HepG2 (cell line): ENCODE data around the gene DDRGK1. TPM values are rescaled to one million over a fixed set of nuclear protein-coding genes. Genes with fewer than 3 reads are reported as not detected.

Experiments used
- ATAC-seq: fragments of 200-7000 bp; cut with Tn5 transposase; 3 replicates; pipeline ENCODE4 v1.9.1; 2020; ENCODE audit warnings: mild to moderate bottlenecking, moderate library complexity
- BruUV-seq: library from RNA; stranded (reverse); fragments of 400-500 nt; replicated peaks from 2 replicates; lab custom pipeline; 2021; lab: Mats Ljungman, UMichigan
- CTCF ChIA-PET: fragments of 300-600 bp; formaldehyde crosslinking; extraction: SDS; loops from one replicate; lab custom pipeline; 2021; ENCODE audit warnings: low total read pairs, inconsistent platforms, low intra/inter-chr PET ratio; lab: Yijun Ruan, JAX
- POLR2A ChIA-PET: fragments of 350-600 bp; sonication (Branson Sonifier 250); formaldehyde crosslinking; loops from one replicate; lab custom pipeline; 2020; ENCODE audit warnings: antibody characterized with exemption, inconsistent platforms; lab: Yijun Ruan, JAX
- DNase-seq: peaks from one replicate; pipeline ENCODE4 v3.0.0-alpha.2; 2015; ENCODE audit warnings: low spot score
- FAIRE-seq: peaks from 3 replicates; lab custom pipeline; 2011; peaks lifted over from hg19 to GRCh38; lab: Jason Lieb, UNC
- H2AFZ ChIP-seq: one replicate; pipeline ENCODE4 v1.6.1; 2011; ENCODE audit warnings: low read length, inconsistent platforms
- H3K27ac ChIP-seq: fragments of 300-600 bp; 3 replicates; pipeline ENCODE4 v1.8.0; 2011; ENCODE audit warnings: mixed run types, mild to moderate bottlenecking, mixed read lengths, low read length, inconsistent platforms; ENCODE audit not compliant: insufficient read depth; ENCODE audit errors: extremely low read length
- H3K27me3 ChIP-seq, 2 experiments: fragments of 200-600 bp in 1 of 2; 2 replicates in 1 of 2; 3 replicates in 1 of 2; pipeline versions ENCODE4 v1.6.0 to v1.8.0; 2011; ENCODE audit warnings: low read length in 2 of 2, mild to moderate bottlenecking in 2 of 2, moderate library complexity in 2 of 2, inconsistent platforms in 1 of 2; ENCODE audit not compliant: insufficient read depth in 2 of 2, control insufficient read depth in 1 of 2
- H3K36me3 ChIP-seq, 2 experiments: fragments of 200-600 bp in 1 of 2; replicated peaks in 1 of 2; 2 replicates in 1 of 2; 3 replicates in 1 of 2; pipeline versions ENCODE4 v1.5.1 to v1.8.0; 2011; ENCODE audit warnings: low read length in 2 of 2, inconsistent platforms in 1 of 2; ENCODE audit not compliant: insufficient read depth in 2 of 2, control insufficient read depth in 1 of 2
- H3K4me1 ChIP-seq: 2 replicates; pipeline ENCODE4 v1.5.1; 2012; ENCODE audit warnings: low read length, inconsistent platforms; ENCODE audit not compliant: insufficient read depth
- H3K4me2 ChIP-seq: 2 replicates; pipeline ENCODE4 v1.6.0; 2011; ENCODE audit warnings: low read depth, low read length, inconsistent platforms
- H3K4me3 ChIP-seq, 3 experiments: fragments of 200-600 bp in 1 of 3; sonication (generic), shearing (Covaris generic) in 1 of 3; replicated peaks in 1 of 3; 2 replicates each; pipeline ENCODE4 v1.5.1; 2011 to 2016; ENCODE audit warnings: low read length in 3 of 3, inconsistent platforms in 2 of 3, low read depth in 2 of 3, mild to moderate bottlenecking in 2 of 3, control low read depth in 1 of 3, mixed read lengths in 1 of 3; ENCODE audit not compliant: insufficient read depth in 1 of 3
- H3K79me2 ChIP-seq: one replicate; pipeline ENCODE4 v1.6.1; 2011; ENCODE audit warnings: low read length, inconsistent platforms; ENCODE audit not compliant: insufficient read depth
- H3K9ac ChIP-seq: 2 replicates; pipeline ENCODE4 v1.6.0; 2011; ENCODE audit warnings: mild to moderate bottlenecking, low read depth, low read length, inconsistent platforms; ENCODE audit not compliant: insufficient read depth
- H3K9me3 ChIP-seq: 2 replicates; pipeline ENCODE4 v1.5.1; 2012; ENCODE audit warnings: mild to moderate bottlenecking, low read length
- H4K20me1 ChIP-seq: 2 replicates; pipeline ENCODE4 v1.6.0; 2011; ENCODE audit warnings: inconsistent platforms, mild to moderate bottlenecking, low read length, moderate library complexity; ENCODE audit not compliant: insufficient read depth
- AFF4 ChIP-seq: sonication (generic); formaldehyde crosslinking; IDR thresholded peaks from 2 replicates; pipeline ENCODE4 v1.4.0; 2020; ENCODE audit warnings: missing genetic modification reagents
- ARID3A ChIP-seq: IDR thresholded peaks from 2 replicates; pipeline ENCODE4 v1.6.1; 2012; ENCODE audit warnings: low read depth, low read length, improper control_type of control experiment
- ATRX ChIP-seq: sonication (generic); formaldehyde crosslinking; IDR thresholded peaks from 2 replicates; pipeline ENCODE4 v1.4.0; 2020; ENCODE audit warnings: missing genetic modification reagents, borderline replicate concordance
- CAMTA2 ChIP-seq: sonication (generic); formaldehyde crosslinking; IDR thresholded peaks from 2 replicates; pipeline ENCODE4 v1.4.0; 2020; ENCODE audit warnings: mild to moderate bottlenecking, missing genetic modification reagents, borderline replicate concordance
- GATAD2A ChIP-seq: IDR thresholded peaks from 2 replicates; pipeline ENCODE4 v1.6.1; 2016
- HNRNPL ChIP-seq: fragments of 200-400 bp; formaldehyde crosslinking; IDR thresholded peaks from 2 replicates; pipeline ENCODE4 v1.6.1; 2017; ENCODE audit warnings: mild to moderate bottlenecking, low read depth, low read length
- HOXA7 ChIP-seq: sonication (generic); formaldehyde crosslinking; IDR thresholded peaks from 2 replicates; pipeline ENCODE4 v1.8.1; 2022; ENCODE audit warnings: mild to moderate bottlenecking, missing genetic modification reagents, moderate library complexity
- POLR2AphosphoS5 ChIP-seq: IDR thresholded peaks from 2 replicates; pipeline ENCODE4 v1.6.1; 2012; ENCODE audit warnings: low read depth, low read length
- SAFB2 ChIP-seq: sonication (generic); formaldehyde crosslinking; IDR thresholded peaks from 2 replicates; pipeline ENCODE4 v1.5.1; 2020; ENCODE audit warnings: missing genetic modification reagents, low read depth, mild to moderate bottlenecking, borderline replicate concordance
- SPEN ChIP-seq: sonication (generic); formaldehyde crosslinking; IDR thresholded peaks from 2 replicates; pipeline ENCODE4 v1.5.1; 2020; ENCODE audit warnings: low read depth, mild to moderate bottlenecking, missing genetic modification reagents
- SRY ChIP-seq: sonication (generic); formaldehyde crosslinking; IDR thresholded peaks from 2 replicates; pipeline ENCODE4 v1.8.0; 2022; ENCODE audit warnings: mild to moderate bottlenecking, missing genetic modification reagents
- ZC3H13 ChIP-seq: sonication (generic); formaldehyde crosslinking; IDR thresholded peaks from 2 replicates; pipeline ENCODE4 v1.8.1; 2023; ENCODE audit warnings: mild to moderate bottlenecking, missing genetic modification reagents, moderate library complexity
- ZKSCAN5 ChIP-seq: sonication (generic); formaldehyde crosslinking; IDR thresholded peaks from 2 replicates; pipeline ENCODE4 v1.5.1; 2020; ENCODE audit warnings: mild to moderate bottlenecking, missing genetic modification reagents
- ZNF263 ChIP-seq: sonication (generic); formaldehyde crosslinking; IDR thresholded peaks from 2 replicates; pipeline ENCODE4 v1.4.0; 2020; ENCODE audit warnings: missing genetic modification reagents
- ZNF501 ChIP-seq: sonication (generic); formaldehyde crosslinking; IDR thresholded peaks from 2 replicates; pipeline ENCODE4 v1.5.1; 2020; ENCODE audit warnings: mild to moderate bottlenecking, moderate library complexity, missing genetic modification reagents
- ZNF720 ChIP-seq: sonication (generic); formaldehyde crosslinking; IDR thresholded peaks from 2 replicates; pipeline ENCODE4 v1.4.0; 2020; ENCODE audit warnings: missing genetic modification reagents
- ZNF770 ChIP-seq: sonication (generic); formaldehyde crosslinking; IDR thresholded peaks from 2 replicates; pipeline ENCODE4 v1.5.0; 2020; ENCODE audit warnings: mild to moderate bottlenecking, missing genetic modification reagents
- WGBS: methylation state at CpG from one replicate; pipeline ENCODE4 v1.1.6; 2017; ENCODE audit warnings: low lambda C conversion rate; 5-methylcytosine and 5-hydroxymethylcytosine counted together
- in situ Hi-C: cut with HindIII; loops from 2 replicates; pipeline ENCODE4 v1.10.0; 2017; ENCODE audit warnings: low pct_unique_long_range_greater_than_20kb; ENCODE audit not compliant: extremely low pct_ligation_motif_present
- intact Hi-C: fragments of 100-400 bp; cut with micrococcal nuclease; formaldehyde crosslinking; loops from one replicate; pipeline ENCODE4 v1.10.0; 2022; ENCODE audit not compliant: unreplicated experiment
- polyA plus RNA-seq, 8 experiments: library from polyadenylated mRNA; depleted of rRNA in 3 of 8; stranded (reverse) in 7 of 8; unstranded in 1 of 8; fragments of >200 nt; fragmentation: Illumina TruSeq in 4 of 8; extraction: Trizol in 4 of 8; gene quantifications; 2 replicates each; pipeline versions ENCODE4 v1.2.1 to v1.2.3, GENCODE V29; 2011 to 2016; ENCODE audit warnings: low read depth in 4 of 8, missing spikeins in 1 of 8, mixed read lengths in 1 of 8; ENCODE audit not compliant: insufficient read depth in 1 of 8
- total RNA-seq, 5 experiments: library from RNA; depleted of rRNA; stranded (reverse); fragments of >200 nt; fragmentation: Illumina TruSeq; extraction: Trizol; gene quantifications; 2 replicates each; pipeline ENCODE4 v1.2.3, GENCODE V29; 2016; ENCODE audit warnings: low read depth in 1 of 5

DDRGK1 gene
- total and polyA plus RNA-seq, 2 of the 13 experiments (the other 11 are each of a cell fraction or from before 2014, with no cell fraction given): 96.7 to 149 TPM

GRCh38 chr20:3177746-3178485, 26.6 kb downstream of the DDRGK1 start:
- 94% methylated on average over 8 of the region's 8 CpGs for WGBS
- Histone ChIP-seq H3K4me1 (peaks cover 18% of the 10 kb centered on the region), H3K27ac (no peak overlapping the region), H3K9ac (no peak overlapping the region), H4K20me1 (no peaks in the 10 kb centered on the region), H3K36me3 (no peaks in the 10 kb centered on the region; a peak in 2 of 5 replicates), H2AFZ (no peak overlapping the region), H3K79me2 (peaks cover 14% of the 10 kb centered on the region), H3K27me3 (no peaks in the 10 kb centered on the region; a peak in 1 of 5 replicates), H3K4me2 (no peak overlapping the region), H3K9me3 (no peaks in the 10 kb centered on the region), H3K4me3 (no peak overlapping the region)
- DNase-seq (no peak), FAIRE-seq (no peak), ATAC-seq (no peak)
- ChIA-PET CTCF (no interaction called here), POLR2A (interaction anchor here (2.7 kb wide), 1 partner anchor 16 kb away, joined by 12 read pairs; no protein-coding TSS in a partner anchor)
- intact Hi-C loops: no loop called here
- in situ Hi-C loops: no loop called here
- no TSS peak for BruUV-seq
- no peak for TF ChIP-seq AFF4
- TF ChIP-seq ZKSCAN5: no peak
- no peak for TF ChIP-seq GATAD2A (CRISPR knock-in tag)
- TF ChIP-seq ZNF720 (CRISPR knock-in tag): no peak
- TF ChIP-seq SPEN (CRISPR knock-in tag): no peak
- TF ChIP-seq CAMTA2 (CRISPR knock-in tag): no peak
- peak; percentile 51; the same call in 1 of the 2 replicates for TF ChIP-seq ZNF770 (CRISPR knock-in tag)
- TF ChIP-seq ZNF501 (CRISPR knock-in tag): peak; percentile 54; the same call in 1 of the 2 replicates
- 0 out of 2 replicates have a peak, but pooled peaks have one; percentile 12 for TF ChIP-seq ZC3H13 (CRISPR knock-in tag)
- 0 out of 2 replicates have a peak, but pooled peaks have one; percentile 27 for TF ChIP-seq SAFB2 (CRISPR knock-in tag)
- no peak for TF ChIP-seq ATRX
- TF ChIP-seq HNRNPL: no peak
- TF ChIP-seq SRY (CRISPR knock-in tag): no peak
- no peak for TF ChIP-seq ARID3A
- no peak for TF ChIP-seq HOXA7 (CRISPR knock-in tag)
- peak; percentile 43 for TF ChIP-seq POLR2AphosphoS5
- peak; percentile 58; the same call in 1 of the 2 replicates for TF ChIP-seq ZNF263
